ENCODE data around the gene APEX2. TPM values are rescaled to one million over a fixed set of nuclear protein-coding genes. Genes with fewer than 3 reads are reported as not detected.
"Not testable (repeated sequence)": the region's sequence is repeated elsewhere in the genome, so short reads cannot be mapped to it uniquely, and the experiment has no call there.

APEX2 gene
- total RNA-seq, 1 donor from 2014 or later: 19.6 TPM

- H3K9me3 Mint-ChIP-seq: no peaks in the 10 kb centered on the region
- ATAC-seq (ENCODE audit: low read depth): no peak
- CTCF ChIA-PET: no interaction called here
- no peak for DNase-seq
- no peak for TF ChIP-seq CTCF (IDR thresholded peaks at IDR 0.05)
- H3K27me3 Mint-ChIP-seq: no peaks in the 10 kb centered on the region
- POLR2A ChIA-PET: no interaction called here
- intact Hi-C loops (cut with micrococcal nuclease): no loop called here
- no peak overlapping the region for H3K27ac Mint-ChIP-seq
- H3K4me1 Mint-ChIP-seq: no peaks in the 10 kb centered on the region
- H3K4me3 Mint-ChIP-seq: no peak overlapping the region
- no peaks in the 10 kb centered on the region for H3K36me3 Mint-ChIP-seq (ENCODE audit: low read depth)
Observed at GRCh38 chrX:54977387-54977786, 22.8 kb upstream of the APEX2 start.

- no peaks in the 10 kb centered on the region for H3K4me1 Mint-ChIP-seq
- no peaks in the 10 kb centered on the region for H3K36me3 Mint-ChIP-seq (ENCODE audit: low read depth)
- no peak overlapping the region for H3K27ac Mint-ChIP-seq
- intact Hi-C loops (cut with micrococcal nuclease): no loop called here
- CTCF ChIA-PET: no interaction called here
- H3K9me3 Mint-ChIP-seq: no peaks in the 10 kb centered on the region
- H3K27me3 Mint-ChIP-seq: no peaks in the 10 kb centered on the region
- POLR2A ChIA-PET: no interaction called here
- ATAC-seq (ENCODE audit: low read depth) (no peak), DNase-seq (no peak)
- no peak for TF ChIP-seq CTCF (IDR thresholded peaks at IDR 0.05)
- no peak overlapping the region for H3K4me3 Mint-ChIP-seq
Observed at GRCh38 chrX:54978448-54978847, 21.7 kb upstream of the APEX2 start.

- ATAC-seq (ENCODE audit: low read depth): no peak
- Mint-ChIP-seq H3K9me3 (peaks cover 6% of the 10 kb centered on the region), H3K4me3 (no peak overlapping the region), H3K36me3 (ENCODE audit: low read depth) (no peaks in the 10 kb centered on the region), H3K27me3 (no peaks in the 10 kb centered on the region), H3K4me1 (no peaks in the 10 kb centered on the region), H3K27ac (no peak overlapping the region)
- intact Hi-C loops (cut with micrococcal nuclease): no loop called here
- no peak for TF ChIP-seq CTCF (IDR thresholded peaks at IDR 0.05)
- CTCF ChIA-PET: no interaction called here
- no peak for DNase-seq
- POLR2A ChIA-PET: no interaction called here
Observed at GRCh38 chrX:54979432-54979831, 20.7 kb upstream of the APEX2 start.

- ChIA-PET POLR2A (no interaction called here), CTCF (no interaction called here)
- TF ChIP-seq CTCF (IDR thresholded peaks at IDR 0.05): no peak
- H3K4me3 Mint-ChIP-seq: no peak overlapping the region
- no peak overlapping the region for H3K27ac Mint-ChIP-seq
- intact Hi-C loops (cut with micrococcal nuclease): no loop called here
- H3K4me1 Mint-ChIP-seq: no peaks in the 10 kb centered on the region
- DNase-seq: no peak
- no peaks in the 10 kb centered on the region for H3K36me3 Mint-ChIP-seq (ENCODE audit: low read depth)
- no peak for ATAC-seq (ENCODE audit: low read depth)
- peaks cover 6% of the 10 kb centered on the region for H3K9me3 Mint-ChIP-seq
- no peaks in the 10 kb centered on the region for H3K27me3 Mint-ChIP-seq
Observed at GRCh38 chrX:54980334-54980733, 19.8 kb upstream of the APEX2 start.

- H3K4me3 Mint-ChIP-seq; H3K27ac Mint-ChIP-seq; ATAC-seq (ENCODE audit: low read depth); H3K9me3 Mint-ChIP-seq; CTCF ChIA-PET; POLR2A ChIA-PET; H3K27me3 Mint-ChIP-seq; H3K36me3 Mint-ChIP-seq (ENCODE audit: low read depth); H3K4me1 Mint-ChIP-seq; intact Hi-C loops (cut with micrococcal nuclease); DNase-seq: not testable (repeated sequence)
Observed at GRCh38 chrX:54983306-54983705, 16.9 kb upstream of the APEX2 start.

- H3K27me3 Mint-ChIP-seq: no peaks in the 10 kb centered on the region
- intact Hi-C loops (cut with micrococcal nuclease): no loop called here
- TF ChIP-seq CTCF (IDR thresholded peaks at IDR 0.05): no peak
- peaks cover 8% of the 10 kb centered on the region for H3K4me1 Mint-ChIP-seq
- no peaks in the 10 kb centered on the region for H3K36me3 Mint-ChIP-seq (ENCODE audit: low read depth)
- H3K4me3 Mint-ChIP-seq: no peak overlapping the region
- no peak overlapping the region for H3K27ac Mint-ChIP-seq
- DNase-seq (no peak), ATAC-seq (ENCODE audit: low read depth) (no peak)
- ChIA-PET POLR2A (no interaction called here), CTCF (no interaction called here)
- H3K9me3 Mint-ChIP-seq: peaks cover 3% of the 10 kb centered on the region
Observed at GRCh38 chrX:54991706-54992105, 8.5 kb upstream of the APEX2 start.

Data from activated B cell treated with CpG ODN at 0.5 μM for 24 hours (primary cell).